ENCODE data around the gene ITGB5.

ITGB5 gene

DNA sequence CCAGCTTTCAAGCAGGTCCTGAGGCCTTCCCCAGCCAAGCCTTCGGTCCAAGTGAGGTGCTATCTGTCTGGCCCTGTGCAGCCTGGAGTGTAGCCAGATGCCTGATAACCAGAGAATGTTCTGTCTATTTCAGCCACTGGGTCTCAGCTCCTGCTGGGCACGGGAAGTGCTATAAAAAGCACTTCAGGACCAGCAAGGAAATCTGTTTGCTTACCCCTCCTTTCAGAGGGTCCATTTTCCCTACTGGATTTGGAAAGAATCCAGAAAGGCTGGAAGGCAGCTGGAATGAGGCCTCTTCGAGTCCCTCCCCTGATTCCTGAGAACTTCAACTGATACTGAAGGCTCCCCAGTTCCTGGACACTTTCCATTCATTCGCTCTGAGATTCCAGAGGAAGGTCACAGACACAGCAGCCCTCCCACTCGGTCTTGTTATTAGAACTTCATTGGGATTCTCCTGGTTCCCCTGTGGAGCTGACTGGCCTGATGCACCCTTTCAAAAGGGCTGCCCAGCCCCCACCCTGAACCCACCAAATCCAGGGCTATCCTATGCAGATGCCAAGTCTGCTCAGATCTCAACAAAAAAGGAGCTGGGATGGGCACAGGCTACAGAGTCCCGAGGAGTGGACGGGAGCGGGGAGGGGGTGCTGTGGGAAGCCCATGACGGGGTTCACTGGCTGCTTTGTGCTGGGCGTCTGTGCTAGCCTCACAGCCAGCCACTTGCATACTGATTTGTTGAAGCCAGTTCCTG lies 86.5 kb downstream of the ITGB5 start:
- peak; percentile 71 for ATAC-seq
- TF ChIP-seq OSR1 (CRISPR knock-in tag; IDR thresholded peaks at IDR 0.05) = no peak

DNA sequence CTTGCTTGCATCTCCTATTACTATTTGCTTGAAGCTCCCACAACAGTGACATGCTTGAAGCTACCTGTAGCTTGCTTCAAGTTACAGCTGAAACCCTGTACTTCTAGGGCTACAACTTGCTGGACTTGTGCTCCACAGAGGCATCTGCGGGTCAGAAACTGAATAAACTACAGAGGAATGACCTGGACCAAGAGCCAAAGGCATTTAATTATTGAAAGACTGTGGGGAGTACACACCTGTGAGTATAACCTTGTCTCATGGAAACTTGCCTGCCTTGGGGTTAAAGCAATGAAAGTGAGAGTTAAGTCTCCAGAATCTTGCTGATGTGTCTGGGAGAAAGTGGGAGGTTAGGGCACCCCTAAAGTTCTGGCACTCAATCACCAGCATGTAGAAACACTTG lies 87.1 kb downstream of the ITGB5 start:
- ATAC-seq = no peak
- TF ChIP-seq TCF4 (CRISPR knock-in tag; IDR thresholded peaks at IDR 0.05; ENCODE audit: borderline replicate concordance) = no peak
- no peak for TF ChIP-seq PPARA (CRISPR knock-in tag; IDR thresholded peaks at IDR 0.05; ENCODE audit: borderline replicate concordance)
- no peak for TF ChIP-seq OSR1 (CRISPR knock-in tag; IDR thresholded peaks at IDR 0.05)
- TF ChIP-seq ISL1 (CRISPR knock-in tag; IDR thresholded peaks at IDR 0.05) = no peak
- no peak for TF ChIP-seq BACH2 (CRISPR knock-in tag; IDR thresholded peaks at IDR 0.05; ENCODE audit: borderline replicate concordance)

DNA sequence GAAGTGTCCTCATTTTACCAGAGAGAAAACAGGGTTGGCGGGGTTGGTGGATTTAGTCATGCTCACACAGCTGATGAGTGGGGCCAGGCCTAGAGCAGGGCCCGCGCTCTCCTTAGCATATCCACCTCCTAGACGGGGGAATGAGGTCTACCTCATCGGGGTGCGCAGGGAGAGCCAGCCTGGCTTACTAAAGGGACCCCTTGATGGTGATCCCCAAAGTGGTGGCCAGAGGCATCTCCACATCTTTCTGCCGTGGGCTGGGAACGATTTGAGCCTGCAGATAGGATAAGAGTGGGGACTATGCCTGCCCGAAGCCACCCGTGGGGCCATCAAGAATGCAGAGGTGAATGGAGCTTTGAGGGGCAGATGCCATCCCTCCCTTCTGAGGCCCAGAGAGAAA lies 87.5 kb downstream of the ITGB5 start:
- TF ChIP-seq ZNF70 (CRISPR knock-in tag; IDR thresholded peaks at IDR 0.05) (no peak), POU6F1 (CRISPR knock-in tag; IDR thresholded peaks at IDR 0.05; ENCODE audit: borderline replicate concordance, low read depth) (no peak), ZNF565 (CRISPR knock-in tag; conservative IDR thresholded peaks at IDR 0.05; ENCODE audit: low read depth) (no peak), RARB (CRISPR knock-in tag; IDR thresholded peaks at IDR 0.05) (no peak), ZFP30 (CRISPR knock-in tag; IDR thresholded peaks at IDR 0.05) (no peak), OSR1 (CRISPR knock-in tag; IDR thresholded peaks at IDR 0.05) (no peak), ESRRG (CRISPR knock-in tag; IDR thresholded peaks at IDR 0.05) (no peak), SNAI2 (CRISPR knock-in tag; IDR thresholded peaks at IDR 0.05) (no peak), BACH2 (CRISPR knock-in tag; IDR thresholded peaks at IDR 0.05; ENCODE audit: borderline replicate concordance) (no peak), PPARA (CRISPR knock-in tag; IDR thresholded peaks at IDR 0.05; ENCODE audit: borderline replicate concordance) (no peak), TSHZ2 (CRISPR knock-in tag; IDR thresholded peaks at IDR 0.05) (no peak), ARNTL (CRISPR knock-in tag; IDR thresholded peaks at IDR 0.05; ENCODE audit: borderline replicate concordance, low read depth) (no peak), ZFP3 (CRISPR knock-in tag; IDR thresholded peaks at IDR 0.05) (no peak)
- TF ChIP-seq, protein P1, sequence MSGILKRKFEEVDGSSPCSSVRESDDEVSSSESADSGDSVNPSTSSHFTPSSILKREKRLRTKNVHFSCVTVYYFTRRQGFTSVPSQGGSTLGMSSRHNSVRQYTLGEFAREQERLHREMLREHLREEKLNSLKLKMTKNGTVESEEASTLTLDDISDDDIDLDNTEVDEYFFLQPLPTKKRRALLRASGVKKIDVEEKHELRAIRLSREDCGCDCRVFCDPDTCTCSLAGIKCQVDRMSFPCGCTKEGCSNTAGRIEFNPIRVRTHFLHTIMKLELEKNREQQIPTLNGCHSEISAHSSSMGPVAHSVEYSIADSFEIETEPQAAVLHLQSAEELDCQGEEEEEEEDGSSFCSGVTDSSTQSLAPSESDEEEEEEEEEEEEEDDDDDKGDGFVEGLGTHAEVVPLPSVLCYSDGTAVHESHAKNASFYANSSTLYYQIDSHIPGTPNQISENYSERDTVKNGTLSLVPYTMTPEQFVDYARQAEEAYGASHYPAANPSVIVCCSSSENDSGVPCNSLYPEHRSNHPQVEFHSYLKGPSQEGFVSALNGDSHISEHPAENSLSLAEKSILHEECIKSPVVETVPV (CRISPR knock-in tag; IDR thresholded peaks at IDR 0.05) = no peak
- TF ChIP-seq, protein P2, sequence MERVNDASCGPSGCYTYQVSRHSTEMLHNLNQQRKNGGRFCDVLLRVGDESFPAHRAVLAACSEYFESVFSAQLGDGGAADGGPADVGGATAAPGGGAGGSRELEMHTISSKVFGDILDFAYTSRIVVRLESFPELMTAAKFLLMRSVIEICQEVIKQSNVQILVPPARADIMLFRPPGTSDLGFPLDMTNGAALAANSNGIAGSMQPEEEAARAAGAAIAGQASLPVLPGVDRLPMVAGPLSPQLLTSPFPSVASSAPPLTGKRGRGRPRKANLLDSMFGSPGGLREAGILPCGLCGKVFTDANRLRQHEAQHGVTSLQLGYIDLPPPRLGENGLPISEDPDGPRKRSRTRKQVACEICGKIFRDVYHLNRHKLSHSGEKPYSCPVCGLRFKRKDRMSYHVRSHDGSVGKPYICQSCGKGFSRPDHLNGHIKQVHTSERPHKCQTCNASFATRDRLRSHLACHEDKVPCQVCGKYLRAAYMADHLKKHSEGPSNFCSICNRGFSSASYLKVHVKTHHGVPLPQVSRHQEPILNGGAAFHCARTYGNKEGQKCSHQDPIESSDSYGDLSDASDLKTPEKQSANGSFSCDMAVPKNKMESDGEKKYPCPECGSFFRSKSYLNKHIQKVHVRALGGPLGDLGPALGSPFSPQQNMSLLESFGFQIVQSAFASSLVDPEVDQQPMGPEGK (CRISPR knock-in tag; IDR thresholded peaks at IDR 0.05; ENCODE audit: borderline replicate concordance) = no peak
- ATAC-seq = no peak

DNA sequence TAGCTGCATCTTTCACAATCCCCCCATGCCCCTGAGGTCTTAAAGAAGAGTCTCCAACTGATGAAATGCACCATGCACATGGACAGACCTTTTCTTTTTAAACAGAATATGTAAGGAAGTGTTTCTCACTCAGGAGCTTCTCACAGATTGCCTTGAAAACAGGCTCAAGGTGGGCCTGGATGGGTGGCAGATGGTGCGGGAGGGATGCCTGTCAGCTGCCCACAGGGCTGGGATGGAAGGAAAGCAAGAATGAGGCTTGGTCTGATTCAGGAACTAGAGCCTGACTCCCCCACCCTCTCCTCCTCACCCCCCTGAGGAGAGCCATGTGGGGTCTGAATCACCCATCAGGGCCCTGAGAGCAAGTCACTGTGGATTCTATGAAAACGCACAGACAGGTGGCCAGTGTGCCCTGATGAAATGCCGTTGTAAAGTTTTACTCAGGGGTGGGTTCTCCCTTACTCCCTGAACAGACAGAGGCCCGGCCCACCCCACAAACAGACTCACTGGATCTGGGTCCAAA lies 89.7 kb downstream of the ITGB5 start:
- no peak for TF ChIP-seq ZFP3 (CRISPR knock-in tag; IDR thresholded peaks at IDR 0.05)
- no peak for TF ChIP-seq CSDC2 (CRISPR knock-in tag; IDR thresholded peaks at IDR 0.05)
- TF ChIP-seq ZNF8 (CRISPR knock-in tag; IDR thresholded peaks at IDR 0.05) = no peak
- TF ChIP-seq ISL1 (CRISPR knock-in tag; IDR thresholded peaks at IDR 0.05) = no peak
- no peak for TF ChIP-seq OSR1 (CRISPR knock-in tag; IDR thresholded peaks at IDR 0.05)
- no peak for ATAC-seq

All from SK-N-SH treated with all-trans-retinoic acid at 6 μM for 48 hours (cell line).